HepG2 (cell line): ENCODE measurements around the gene RGSL1. TPM values are rescaled to one million over a fixed set of nuclear protein-coding genes. Genes with fewer than 3 reads are reported as not detected.

Source experiments
- ATAD3A ChIP-seq: sonication (generic); formaldehyde crosslinking; IDR thresholded peaks from 2 replicates; pipeline ENCODE4 v1.4.0; 2020; ENCODE audit warnings: missing genetic modification reagents
- MEF2D ChIP-seq: sonication (generic); formaldehyde crosslinking; IDR thresholded peaks from 2 replicates; pipeline ENCODE4 v1.5.1; 2020; ENCODE audit warnings: mild to moderate bottlenecking, missing genetic modification reagents
- MIER2 ChIP-seq: IDR thresholded peaks from 2 replicates; pipeline ENCODE4 v1.6.1; 2016; ENCODE audit warnings: missing biosample characterization, missing genetic modification reagents
- MYC ChIP-seq: sonication (generic); formaldehyde crosslinking; IDR thresholded peaks from 2 replicates; pipeline ENCODE4 v1.9.0; 2021; ENCODE audit warnings: missing genetic modification reagents, borderline replicate concordance
- PHB2 ChIP-seq: fragments of 450-650 bp; IDR thresholded peaks from 2 replicates; pipeline ENCODE4 v1.6.1; 2018; ENCODE audit not compliant: partially characterized antibody
- SNRNP70 ChIP-seq: fragments of 200-400 bp; formaldehyde crosslinking; IDR thresholded peaks from 2 replicates; pipeline ENCODE4 v1.6.1; 2017; ENCODE audit warnings: mild to moderate bottlenecking, low read depth, low read length, moderate library complexity
- TCF12 ChIP-seq, 2 experiments: fragments of 450-650 bp in 1 of 2; sonication (generic) in 1 of 2; formaldehyde crosslinking in 1 of 2; IDR thresholded peaks; 2 replicates each; pipeline versions ENCODE4 v1.6.1 to v1.8.0; 2017 to 2022; ENCODE audit warnings: antibody characterized with exemption in 1 of 2, mild to moderate bottlenecking in 1 of 2, missing genetic modification reagents in 1 of 2, moderate library complexity in 1 of 2
- ZNF17 ChIP-seq: sonication (generic); formaldehyde crosslinking; IDR thresholded peaks from 2 replicates; pipeline ENCODE4 v1.5.0; 2020; ENCODE audit warnings: mild to moderate bottlenecking, missing genetic modification reagents
- ZNF790 ChIP-seq: sonication (generic); formaldehyde crosslinking; IDR thresholded peaks from 2 replicates; pipeline ENCODE4 v1.8.0; 2022; ENCODE audit warnings: missing genetic modification reagents, mild to moderate bottlenecking, borderline replicate concordance
- polyA plus RNA-seq, 8 experiments: library from polyadenylated mRNA; depleted of rRNA in 3 of 8; stranded (reverse) in 7 of 8; unstranded in 1 of 8; fragments of >200 nt; fragmentation: Illumina TruSeq in 4 of 8; extraction: Trizol in 4 of 8; gene quantifications; 2 replicates each; pipeline versions ENCODE4 v1.2.1 to v1.2.3, GENCODE V29; 2011 to 2016; ENCODE audit warnings: low read depth in 4 of 8, missing spikeins in 1 of 8, mixed read lengths in 1 of 8; ENCODE audit not compliant: insufficient read depth in 1 of 8
- total RNA-seq, 5 experiments: library from RNA; depleted of rRNA; stranded (reverse); fragments of >200 nt; fragmentation: Illumina TruSeq; extraction: Trizol; gene quantifications; 2 replicates each; pipeline ENCODE4 v1.2.3, GENCODE V29; 2016; ENCODE audit warnings: low read depth in 1 of 5
- TF ChIP-seq, protein P1 (sequence below): sonication (generic); formaldehyde crosslinking; IDR thresholded peaks from 2 replicates; pipeline ENCODE4 v1.4.0; 2020; ENCODE audit warnings: mild to moderate bottlenecking, missing genetic modification reagents
- TF ChIP-seq, protein P2 (sequence below): sonication (generic); formaldehyde crosslinking; conservative IDR thresholded peaks from 2 replicates; pipeline ENCODE4 v1.8.0; 2022; ENCODE audit warnings: mild to moderate bottlenecking, moderate library complexity, missing genetic modification reagents
- TF ChIP-seq, protein P3 (sequence below), 2 experiments: sonication (generic) in 1 of 2; formaldehyde crosslinking in 1 of 2; IDR thresholded peaks; 2 replicates each; pipeline versions ENCODE4 v1.6.1 to v1.9.0; 2014 to 2022; ENCODE audit warnings: antibody characterized with exemption in 1 of 2, borderline replicate concordance in 1 of 2, inconsistent platforms in 1 of 2, low read depth in 1 of 2, missing genetic modification reagents in 1 of 2
- TF ChIP-seq, protein P4 (sequence below): fragments of 450-650 bp; IDR thresholded peaks from 2 replicates; pipeline ENCODE4 v1.6.1; 2017
- TF ChIP-seq, protein P5 (sequence below): IDR thresholded peaks from 2 replicates; pipeline ENCODE4 v1.6.1; 2016; ENCODE audit warnings: low read depth, missing genetic modification reagents, missing compliant biosample characterization

Gene RGSL1
- total and polyA plus RNA-seq, 2 of the 13 experiments (the other 11 are each of a cell fraction or from before 2014, with no cell fraction given), result not detected

DNA sequence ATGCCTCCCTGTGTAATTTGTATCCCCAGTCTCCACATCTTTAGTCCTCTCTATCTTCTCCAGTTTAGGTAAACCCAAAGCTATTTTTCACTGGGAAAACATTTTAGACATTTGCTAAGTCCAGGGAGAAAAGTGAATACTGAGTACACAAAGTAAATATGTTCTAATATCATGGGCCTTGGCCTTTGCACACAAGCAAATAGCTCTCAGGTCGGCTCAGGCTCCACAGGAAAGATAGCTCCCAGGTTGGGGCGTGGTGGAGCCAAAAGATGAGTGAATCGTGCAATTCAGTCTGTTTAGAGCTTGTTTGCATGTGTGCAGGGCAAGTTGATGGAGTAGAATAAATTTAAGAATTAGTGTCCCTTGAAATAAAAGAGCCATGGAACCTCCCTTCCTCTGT lies 7.9 kb downstream of the RGSL1 start (continued):
- no peak for TF ChIP-seq ATAD3A (CRISPR knock-in tag)
- TF ChIP-seq, protein P1, sequence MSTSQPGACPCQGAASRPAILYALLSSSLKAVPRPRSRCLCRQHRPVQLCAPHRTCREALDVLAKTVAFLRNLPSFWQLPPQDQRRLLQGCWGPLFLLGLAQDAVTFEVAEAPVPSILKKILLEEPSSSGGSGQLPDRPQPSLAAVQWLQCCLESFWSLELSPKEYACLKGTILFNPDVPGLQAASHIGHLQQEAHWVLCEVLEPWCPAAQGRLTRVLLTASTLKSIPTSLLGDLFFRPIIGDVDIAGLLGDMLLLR (CRISPR knock-in tag), result no peak
- TF ChIP-seq MEF2D (CRISPR knock-in tag), result no peak
- TF ChIP-seq SNRNP70, result no peak
- TF ChIP-seq, protein P2, sequence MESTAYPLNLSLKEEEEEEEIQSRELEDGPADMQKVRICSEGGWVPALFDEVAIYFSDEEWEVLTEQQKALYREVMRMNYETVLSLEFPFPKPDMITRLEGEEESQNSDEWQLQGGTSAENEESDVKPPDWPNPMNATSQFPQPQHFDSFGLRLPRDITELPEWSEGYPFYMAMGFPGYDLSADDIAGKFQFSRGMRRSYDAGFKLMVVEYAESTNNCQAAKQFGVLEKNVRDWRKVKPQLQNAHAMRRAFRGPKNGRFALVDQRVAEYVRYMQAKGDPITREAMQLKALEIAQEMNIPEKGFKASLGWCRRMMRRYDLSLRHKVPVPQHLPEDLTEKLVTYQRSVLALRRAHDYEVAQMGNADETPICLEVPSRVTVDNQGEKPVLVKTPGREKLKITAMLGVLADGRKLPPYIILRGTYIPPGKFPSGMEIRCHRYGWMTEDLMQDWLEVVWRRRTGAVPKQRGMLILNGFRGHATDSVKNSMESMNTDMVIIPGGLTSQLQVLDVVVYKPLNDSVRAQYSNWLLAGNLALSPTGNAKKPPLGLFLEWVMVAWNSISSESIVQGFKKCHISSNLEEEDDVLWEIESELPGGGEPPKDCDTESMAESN (CRISPR knock-in tag), result 0 out of 2 replicates have a peak, but pooled peaks have one; percentile 27
- TF ChIP-seq, protein P3, sequence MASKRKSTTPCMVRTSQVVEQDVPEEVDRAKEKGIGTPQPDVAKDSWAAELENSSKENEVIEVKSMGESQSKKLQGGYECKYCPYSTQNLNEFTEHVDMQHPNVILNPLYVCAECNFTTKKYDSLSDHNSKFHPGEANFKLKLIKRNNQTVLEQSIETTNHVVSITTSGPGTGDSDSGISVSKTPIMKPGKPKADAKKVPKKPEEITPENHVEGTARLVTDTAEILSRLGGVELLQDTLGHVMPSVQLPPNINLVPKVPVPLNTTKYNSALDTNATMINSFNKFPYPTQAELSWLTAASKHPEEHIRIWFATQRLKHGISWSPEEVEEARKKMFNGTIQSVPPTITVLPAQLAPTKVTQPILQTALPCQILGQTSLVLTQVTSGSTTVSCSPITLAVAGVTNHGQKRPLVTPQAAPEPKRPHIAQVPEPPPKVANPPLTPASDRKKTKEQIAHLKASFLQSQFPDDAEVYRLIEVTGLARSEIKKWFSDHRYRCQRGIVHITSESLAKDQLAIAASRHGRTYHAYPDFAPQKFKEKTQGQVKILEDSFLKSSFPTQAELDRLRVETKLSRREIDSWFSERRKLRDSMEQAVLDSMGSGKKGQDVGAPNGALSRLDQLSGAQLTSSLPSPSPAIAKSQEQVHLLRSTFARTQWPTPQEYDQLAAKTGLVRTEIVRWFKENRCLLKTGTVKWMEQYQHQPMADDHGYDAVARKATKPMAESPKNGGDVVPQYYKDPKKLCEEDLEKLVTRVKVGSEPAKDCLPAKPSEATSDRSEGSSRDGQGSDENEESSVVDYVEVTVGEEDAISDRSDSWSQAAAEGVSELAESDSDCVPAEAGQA (IDR thresholded peaks at IDR 0.05; ENCODE audit: low read depth), result no peak
- TF ChIP-seq, protein P3 (CRISPR knock-in tag; IDR thresholded peaks at IDR 0.05; ENCODE audit: borderline replicate concordance), result no peak
- TF ChIP-seq MYC (CRISPR knock-in tag), result no peak
- TF ChIP-seq PHB2, result no peak
- no peak for TF ChIP-seq ZNF17
- TF ChIP-seq, protein P4, sequence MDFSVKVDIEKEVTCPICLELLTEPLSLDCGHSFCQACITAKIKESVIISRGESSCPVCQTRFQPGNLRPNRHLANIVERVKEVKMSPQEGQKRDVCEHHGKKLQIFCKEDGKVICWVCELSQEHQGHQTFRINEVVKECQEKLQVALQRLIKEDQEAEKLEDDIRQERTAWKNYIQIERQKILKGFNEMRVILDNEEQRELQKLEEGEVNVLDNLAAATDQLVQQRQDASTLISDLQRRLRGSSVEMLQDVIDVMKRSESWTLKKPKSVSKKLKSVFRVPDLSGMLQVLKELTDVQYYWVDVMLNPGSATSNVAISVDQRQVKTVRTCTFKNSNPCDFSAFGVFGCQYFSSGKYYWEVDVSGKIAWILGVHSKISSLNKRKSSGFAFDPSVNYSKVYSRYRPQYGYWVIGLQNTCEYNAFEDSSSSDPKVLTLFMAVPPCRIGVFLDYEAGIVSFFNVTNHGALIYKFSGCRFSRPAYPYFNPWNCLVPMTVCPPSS, result no peak
- TF ChIP-seq, protein P5, sequence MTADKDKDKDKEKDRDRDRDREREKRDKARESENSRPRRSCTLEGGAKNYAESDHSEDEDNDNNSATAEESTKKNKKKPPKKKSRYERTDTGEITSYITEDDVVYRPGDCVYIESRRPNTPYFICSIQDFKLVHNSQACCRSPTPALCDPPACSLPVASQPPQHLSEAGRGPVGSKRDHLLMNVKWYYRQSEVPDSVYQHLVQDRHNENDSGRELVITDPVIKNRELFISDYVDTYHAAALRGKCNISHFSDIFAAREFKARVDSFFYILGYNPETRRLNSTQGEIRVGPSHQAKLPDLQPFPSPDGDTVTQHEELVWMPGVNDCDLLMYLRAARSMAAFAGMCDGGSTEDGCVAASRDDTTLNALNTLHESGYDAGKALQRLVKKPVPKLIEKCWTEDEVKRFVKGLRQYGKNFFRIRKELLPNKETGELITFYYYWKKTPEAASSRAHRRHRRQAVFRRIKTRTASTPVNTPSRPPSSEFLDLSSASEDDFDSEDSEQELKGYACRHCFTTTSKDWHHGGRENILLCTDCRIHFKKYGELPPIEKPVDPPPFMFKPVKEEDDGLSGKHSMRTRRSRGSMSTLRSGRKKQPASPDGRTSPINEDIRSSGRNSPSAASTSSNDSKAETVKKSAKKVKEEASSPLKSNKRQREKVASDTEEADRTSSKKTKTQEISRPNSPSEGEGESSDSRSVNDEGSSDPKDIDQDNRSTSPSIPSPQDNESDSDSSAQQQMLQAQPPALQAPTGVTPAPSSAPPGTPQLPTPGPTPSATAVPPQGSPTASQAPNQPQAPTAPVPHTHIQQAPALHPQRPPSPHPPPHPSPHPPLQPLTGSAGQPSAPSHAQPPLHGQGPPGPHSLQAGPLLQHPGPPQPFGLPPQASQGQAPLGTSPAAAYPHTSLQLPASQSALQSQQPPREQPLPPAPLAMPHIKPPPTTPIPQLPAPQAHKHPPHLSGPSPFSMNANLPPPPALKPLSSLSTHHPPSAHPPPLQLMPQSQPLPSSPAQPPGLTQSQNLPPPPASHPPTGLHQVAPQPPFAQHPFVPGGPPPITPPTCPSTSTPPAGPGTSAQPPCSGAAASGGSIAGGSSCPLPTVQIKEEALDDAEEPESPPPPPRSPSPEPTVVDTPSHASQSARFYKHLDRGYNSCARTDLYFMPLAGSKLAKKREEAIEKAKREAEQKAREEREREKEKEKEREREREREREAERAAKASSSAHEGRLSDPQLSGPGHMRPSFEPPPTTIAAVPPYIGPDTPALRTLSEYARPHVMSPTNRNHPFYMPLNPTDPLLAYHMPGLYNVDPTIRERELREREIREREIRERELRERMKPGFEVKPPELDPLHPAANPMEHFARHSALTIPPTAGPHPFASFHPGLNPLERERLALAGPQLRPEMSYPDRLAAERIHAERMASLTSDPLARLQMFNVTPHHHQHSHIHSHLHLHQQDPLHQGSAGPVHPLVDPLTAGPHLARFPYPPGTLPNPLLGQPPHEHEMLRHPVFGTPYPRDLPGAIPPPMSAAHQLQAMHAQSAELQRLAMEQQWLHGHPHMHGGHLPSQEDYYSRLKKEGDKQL (CRISPR knock-in tag), result 0 out of 2 replicates have a peak, but pooled peaks have one; percentile 37
- no peak for TF ChIP-seq TCF12 (IDR thresholded peaks at IDR 0.05)
- TF ChIP-seq TCF12 (CRISPR knock-in tag; IDR thresholded peaks at IDR 0.05), result no peak
- no peak for TF ChIP-seq ZNF790 (CRISPR knock-in tag)
- no peak for TF ChIP-seq MIER2 (CRISPR knock-in tag)
